ENCODE results near the gene CXCR6. TPM values are rescaled to one million over a fixed set of nuclear protein-coding genes. Genes with fewer than 3 reads are reported as not detected.

The CXCR6 gene
- total RNA-seq = 1 to 10 TPM in 2 of 4 donors, under 1 TPM in 2; 0.38 to 2.4 (median 1.0) TPM

DNA sequence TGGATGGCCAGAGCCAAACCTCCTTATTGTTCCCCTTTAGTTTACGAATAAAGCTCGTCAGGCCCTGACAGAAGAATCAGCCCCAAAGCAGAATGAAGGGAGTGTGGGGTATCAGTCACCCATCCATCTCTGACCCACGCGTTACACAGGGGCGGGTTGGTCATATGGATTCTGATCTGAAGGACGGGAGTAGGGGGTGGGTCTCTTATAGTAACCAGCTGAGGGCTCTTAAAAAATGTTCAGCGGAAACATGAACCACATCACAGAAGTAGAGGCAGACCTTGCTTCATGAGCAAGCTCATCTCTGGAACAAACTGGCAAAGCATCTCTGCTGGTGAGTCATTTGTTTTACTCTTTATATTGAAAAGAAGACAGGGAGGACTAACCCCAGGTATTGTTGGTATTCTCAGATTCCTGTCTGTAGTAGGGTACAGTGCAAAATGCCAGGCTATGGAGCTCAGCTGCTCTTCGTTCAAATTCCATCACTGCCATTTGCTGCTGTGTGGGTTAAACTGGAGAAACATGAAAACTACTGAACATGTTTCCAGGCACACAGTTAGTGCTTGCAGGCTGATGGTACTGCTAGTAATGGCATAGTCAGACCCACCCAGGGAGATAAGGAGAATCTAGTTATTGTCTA is at the start of gene CXCR6:
CXCR6 (plus strand) TSS at position 258 of the 640 bp plus-strand sequence. CDS start 3,018 bp downstream, outside the sequence.
- TF ChIP-seq, protein P1, sequence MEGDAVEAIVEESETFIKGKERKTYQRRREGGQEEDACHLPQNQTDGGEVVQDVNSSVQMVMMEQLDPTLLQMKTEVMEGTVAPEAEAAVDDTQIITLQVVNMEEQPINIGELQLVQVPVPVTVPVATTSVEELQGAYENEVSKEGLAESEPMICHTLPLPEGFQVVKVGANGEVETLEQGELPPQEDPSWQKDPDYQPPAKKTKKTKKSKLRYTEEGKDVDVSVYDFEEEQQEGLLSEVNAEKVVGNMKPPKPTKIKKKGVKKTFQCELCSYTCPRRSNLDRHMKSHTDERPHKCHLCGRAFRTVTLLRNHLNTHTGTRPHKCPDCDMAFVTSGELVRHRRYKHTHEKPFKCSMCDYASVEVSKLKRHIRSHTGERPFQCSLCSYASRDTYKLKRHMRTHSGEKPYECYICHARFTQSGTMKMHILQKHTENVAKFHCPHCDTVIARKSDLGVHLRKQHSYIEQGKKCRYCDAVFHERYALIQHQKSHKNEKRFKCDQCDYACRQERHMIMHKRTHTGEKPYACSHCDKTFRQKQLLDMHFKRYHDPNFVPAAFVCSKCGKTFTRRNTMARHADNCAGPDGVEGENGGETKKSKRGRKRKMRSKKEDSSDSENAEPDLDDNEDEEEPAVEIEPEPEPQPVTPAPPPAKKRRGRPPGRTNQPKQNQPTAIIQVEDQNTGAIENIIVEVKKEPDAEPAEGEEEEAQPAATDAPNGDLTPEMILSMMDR (IDR thresholded peaks at IDR 0.05; ENCODE audit: low read depth) = no peak

DNA sequence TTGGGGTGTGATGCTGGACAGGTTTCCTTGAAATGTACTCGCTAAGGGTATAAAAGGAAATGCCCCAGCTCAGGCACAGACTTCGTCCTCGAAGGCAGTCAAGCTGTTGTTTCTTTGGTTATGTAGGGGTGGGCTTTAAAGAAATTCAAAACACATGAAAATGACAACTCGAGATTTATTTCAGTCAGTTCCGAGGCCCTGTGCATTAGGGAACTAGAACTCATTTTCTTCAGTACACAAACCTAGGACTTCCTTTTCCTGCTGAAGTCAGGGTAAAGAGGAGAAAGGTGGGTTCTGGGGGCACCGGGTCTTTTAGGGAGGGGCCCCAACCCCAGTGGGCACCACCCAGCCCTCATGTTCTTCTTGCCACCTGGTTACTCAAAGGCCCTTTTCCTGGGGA is 49.2 kb upstream of the CXCR6 start:
- TF ChIP-seq, protein P1 (IDR thresholded peaks at IDR 0.05; ENCODE audit: low read depth) = no peak

DNA sequence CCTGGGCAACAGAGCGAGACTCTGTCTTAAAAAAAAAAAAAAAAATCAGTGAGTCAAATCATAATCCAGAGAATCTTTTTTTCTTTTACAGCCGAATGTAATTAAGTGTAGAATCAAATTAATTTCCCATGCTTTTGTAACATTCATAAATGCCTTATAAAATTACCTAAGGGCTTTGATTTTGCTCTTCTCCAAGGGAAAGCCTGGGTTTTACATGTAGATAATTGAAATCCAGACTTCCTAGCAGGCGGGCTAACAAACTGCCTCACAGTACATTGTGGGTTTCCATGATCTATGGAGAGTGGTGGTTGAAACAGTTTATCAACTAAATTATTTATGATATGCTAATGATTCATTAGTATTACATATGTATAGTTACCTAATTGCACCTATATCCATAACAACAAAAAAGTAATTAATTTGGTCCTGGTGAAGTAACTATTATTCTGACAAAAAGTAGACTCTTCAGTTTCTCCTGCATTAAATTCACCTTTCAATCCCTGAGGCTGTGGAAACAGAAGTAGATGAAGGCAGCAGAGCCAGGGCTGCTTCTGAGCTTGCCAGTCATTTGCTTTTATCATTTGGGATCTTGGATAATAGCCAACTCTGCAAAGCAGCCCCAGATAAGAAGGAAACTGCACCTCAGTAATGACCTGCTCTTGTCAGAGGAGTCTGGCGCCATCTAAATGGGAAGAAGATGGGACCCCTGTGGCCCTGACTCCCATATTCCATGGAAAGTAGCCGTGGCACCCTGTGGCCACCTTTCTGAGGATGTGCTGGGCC is 47.4 kb upstream of the CXCR6 start:
- TF ChIP-seq, protein P1 (IDR thresholded peaks at IDR 0.05; ENCODE audit: low read depth) = no peak

DNA sequence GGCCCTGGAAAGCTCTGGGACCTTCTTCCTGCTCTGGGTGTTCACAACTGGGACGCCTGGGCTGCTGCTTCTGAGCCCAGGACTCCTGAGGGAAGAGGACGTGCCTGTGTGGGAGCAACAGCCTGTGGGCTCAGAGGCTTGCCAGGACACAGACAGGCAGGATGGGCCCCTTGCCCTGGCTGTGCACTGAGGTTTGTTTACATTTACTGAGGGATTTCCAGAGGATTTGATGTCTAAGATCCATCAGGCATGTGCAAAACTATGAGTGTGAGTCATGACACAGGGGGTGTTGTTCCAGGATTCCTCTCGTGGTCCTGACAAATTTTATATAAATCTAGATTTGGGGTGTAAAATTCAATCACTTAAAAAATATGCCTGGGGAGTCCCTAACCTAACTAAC is 46.3 kb upstream of the CXCR6 start:
- TF ChIP-seq, protein P1 (IDR thresholded peaks at IDR 0.05; ENCODE audit: low read depth) = no peak

DNA sequence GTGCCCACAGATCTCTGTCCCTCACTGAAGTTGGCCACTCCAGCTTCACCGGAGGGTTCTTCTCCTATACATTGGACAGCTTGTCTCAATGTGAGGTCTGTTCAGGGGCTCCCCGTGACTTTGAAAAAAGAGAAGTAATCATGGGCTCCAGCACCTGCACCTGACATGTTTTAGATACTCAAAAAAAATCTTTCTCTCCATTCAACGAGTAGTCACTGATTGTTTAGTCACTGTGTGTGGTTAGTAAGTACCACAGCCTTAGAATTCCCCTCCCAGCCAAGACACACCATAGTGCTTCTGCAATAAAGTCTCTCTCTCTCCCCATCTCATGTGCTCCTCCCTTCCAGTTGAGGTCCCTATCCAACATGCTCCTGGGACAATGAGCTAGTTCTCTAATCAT is 38.3 kb upstream of the CXCR6 start:
- TF ChIP-seq, protein P1 (IDR thresholded peaks at IDR 0.05; ENCODE audit: low read depth) = no peak

DNA sequence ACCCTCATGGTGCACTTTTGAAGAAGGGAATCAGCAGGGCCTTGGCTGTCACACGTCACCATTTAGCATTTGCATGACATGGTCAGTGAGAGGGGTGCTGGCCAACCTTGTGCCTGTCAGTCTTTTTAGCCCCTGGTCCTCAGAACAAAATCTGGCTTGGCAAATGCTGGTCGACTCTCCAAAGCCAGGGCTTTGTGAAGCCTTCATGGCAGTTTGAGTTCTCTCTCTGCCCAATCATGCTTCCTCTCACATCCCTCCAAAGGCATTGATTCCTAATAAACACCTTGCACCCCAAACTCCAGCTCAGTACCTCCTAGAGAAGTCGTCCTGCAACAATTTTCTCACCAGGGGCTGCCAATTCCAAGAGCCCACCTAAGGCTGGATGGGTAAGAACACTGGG is 37.5 kb upstream of the CXCR6 start:
- TF ChIP-seq, protein P1 (IDR thresholded peaks at IDR 0.05; ENCODE audit: low read depth) = no peak

DNA sequence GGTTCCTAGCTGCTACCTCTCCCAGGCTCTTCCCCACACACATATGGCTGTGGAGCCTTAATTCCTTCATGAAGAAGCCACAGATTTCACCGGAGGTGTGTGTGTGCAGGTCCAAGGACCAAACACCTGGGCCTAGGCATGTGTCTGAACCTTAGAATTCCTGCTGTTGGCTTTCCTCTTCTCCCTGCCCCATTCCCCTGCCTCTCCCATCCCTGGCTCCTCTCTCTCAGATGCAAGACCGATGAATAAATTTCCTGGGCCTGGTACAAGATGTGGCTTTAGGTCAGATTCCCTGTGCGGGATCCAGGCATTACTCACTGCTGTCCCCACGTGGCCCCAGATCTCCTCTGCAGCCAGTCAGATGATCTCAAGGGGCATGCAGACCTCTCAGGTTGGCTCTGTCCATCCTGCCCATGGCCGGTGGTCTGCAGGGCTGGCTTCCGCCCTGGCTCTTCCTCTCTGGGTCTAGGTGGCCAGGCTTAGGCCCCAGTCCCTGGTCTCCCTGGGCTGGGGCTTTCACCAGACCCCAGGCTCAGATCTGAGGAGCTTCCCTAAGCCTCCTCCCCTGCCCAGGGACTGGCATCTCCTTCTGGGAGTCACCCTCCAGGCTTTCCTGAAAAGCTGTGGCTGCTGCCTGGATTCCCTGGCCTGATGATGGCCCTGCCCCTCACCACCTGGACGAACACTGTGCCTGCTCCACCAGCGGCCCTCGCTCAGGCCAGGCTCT is 36.4 kb upstream of the CXCR6 start:
- TF ChIP-seq, protein P1 (IDR thresholded peaks at IDR 0.05; ENCODE audit: low read depth) = no peak
